Gastrocnemius medialis (tissue), 4 donors: ENCODE results near the gene P4HTM. TPM values are rescaled to one million over a fixed set of nuclear protein-coding genes. Genes with fewer than 3 reads are reported as not detected.
A peak's percentile ranks its signal among the peaks of the same experiment; 100 is the strongest.

ENCODE experiments used
- ATAC-seq, 2 donors: fragments of 150-250 bp; one replicate each; pipeline ENCODE4 v1.9.1; 2016
- DNase-seq, 2 donors: peaks; one replicate each; pipeline ENCODE4 v3.0.0-alpha.2; 2019
- H3K27ac ChIP-seq, 4 donors: fragments of 200-600 bp; sonication (generic); 1 replicate in 1 of 4; 2 replicates in 3 of 4; pipeline ENCODE4 v1.5.1; 2016 to 2018; ENCODE audit warnings: mild to moderate bottlenecking in 2 of 4, moderate library complexity in 1 of 4
- H3K27me3 ChIP-seq, 3 donors: fragments of 200-600 bp; sonication (generic) in 2 of 3; 1 replicate in 1 of 3; 2 replicates in 2 of 3; pipeline versions ENCODE4 v1.5.1 to v1.6.0; 2016 to 2019; ENCODE audit warnings: mild to moderate bottlenecking in 1 of 3, moderate library complexity in 1 of 3
- H3K36me3 ChIP-seq, 2 donors: fragments of 200-600 bp; sonication (generic) in 1 of 2; one replicate each; pipeline ENCODE4 v1.5.1; 2017 to 2018
- H3K4me1 ChIP-seq, 2 donors: fragments of 200-600 bp; sonication (generic) in 1 of 2; one replicate each; pipeline ENCODE4 v1.5.1; 2016 to 2017; ENCODE audit warnings: mild to moderate bottlenecking in 2 of 2
- H3K4me3 ChIP-seq, 4 donors: fragments of 200-600 bp; sonication (generic) in 3 of 4; 1 replicate in 1 of 4; 2 replicates in 3 of 4; pipeline ENCODE4 v1.5.1; 2016 to 2019; ENCODE audit warnings: mild to moderate bottlenecking in 2 of 4
- H3K9me3 ChIP-seq, 3 donors: fragments of 200-600 bp; sonication (generic) in 2 of 3; 1 replicate in 1 of 3; 2 replicates in 2 of 3; pipeline ENCODE4 v1.5.1; 2016 to 2019
- CTCF ChIP-seq, 5 experiments: fragments of 450-650 bp in 3 of 5; fragments of 200-600 bp in 2 of 5; sonication (generic) in 2 of 5; IDR thresholded peaks in 4 of 5; conservative IDR thresholded peaks in 1 of 5; 1 replicate in 4 of 5; 2 replicates in 1 of 5; pipeline ENCODE4 v1.5.1; 2016 to 2019; ENCODE audit warnings: antibody characterized with exemption in 5 of 5, mild to moderate bottlenecking in 3 of 5, moderate library complexity in 3 of 5
- POLR2A ChIP-seq, 2 donors: fragments of 450-650 bp; IDR thresholded peaks; one replicate each; pipeline ENCODE4 v1.6.1; 2017; ENCODE audit warnings: antibody characterized with exemption in 2 of 2, mild to moderate bottlenecking in 2 of 2, moderate library complexity in 2 of 2
- in situ Hi-C, 4 donors: fragments of 200-750 bp; cut with MboI; loops; one replicate each; pipeline versions ENCODE4 v1.15.0 to v1.8.0; 2017; ENCODE audit warnings: low sequenced_read_pairs in 4 of 4
- intact Hi-C: fragments of 100-400 bp; cut with DNase I; formaldehyde crosslinking; loops from one replicate; pipeline ENCODE4 v1.15.1; 2023; ENCODE audit warnings: low total_unique reads
- total RNA-seq, 4 donors: library from RNA; depleted of rRNA; stranded (reverse); fragments of >200 nt; gene quantifications; one replicate each; pipeline versions ENCODE4 v1.1.0 to v1.2.3, GENCODE V29; 2016

P4HTM gene
- 10 to 100 TPM; 13.6 to 21.7 (median 20.3) TPM for total RNA-seq

GRCh38 chr3:48989796-48990635 lies at the start of gene P4HTM:
P4HTM (plus strand) TSS chr3:48990241; CDS start chr3:48990257, 16 bp downstream.
- peaks cover 0 to 6% of the 10 kb centered on the region in 2 donors for H3K36me3 ChIP-seq
- peak; percentile 82 for ATAC-seq
- in situ Hi-C loops: no loop called here
- H3K27ac ChIP-seq: peak within 1 kb of the TSS; percentile 79 to 89 (median 86)
- no peaks in the 10 kb centered on the region for H3K9me3 ChIP-seq
- no peaks in the 10 kb centered on the region for H3K27me3 ChIP-seq
- TF ChIP-seq POLR2A (IDR thresholded peaks at IDR 0.05) (peak in 1 of 2 donors; percentile 36), CTCF (IDR thresholded peaks at IDR 0.05 in 4 of 5, conservative IDR thresholded peaks at IDR 0.05 in 1 of 5) (peak in 3 of 5 experiments; percentile 30 to 49 (median 42))
- DNase-seq: peak; percentile 62 to 80
- intact Hi-C loops: loop anchor here (1.0 to 2.0 kb wide), 3 partner anchors 17 to 103 kb away; partner anchors contain the start of genes IMPDH2 and WDR6
- H3K4me1 ChIP-seq: peaks cover 27 to 36% of the 10 kb centered on the region in 2 donors
- peak within 1 kb of the TSS; percentile 79 to 86 (median 84) for H3K4me3 ChIP-seq

GRCh38 chr3:48945432-48945831 lies 44.6 kb upstream of the P4HTM start:
- no peak for TF ChIP-seq POLR2A (IDR thresholded peaks at IDR 0.05)
- TF ChIP-seq CTCF (IDR thresholded peaks at IDR 0.05 in 4 of 5, conservative IDR thresholded peaks at IDR 0.05 in 1 of 5): no peak
- Histone ChIP-seq H3K4me1 (peaks cover 44 to 47% of the 10 kb centered on the region in 2 donors), H3K9me3 (no peaks in the 10 kb centered on the region), H3K27ac (peak overlapping the region; percentile 34 to 62 (median 54)), H3K36me3 (peaks cover 0 to 4% of the 10 kb centered on the region in 2 donors), H3K4me3 (no peak overlapping the region), H3K27me3 (no peaks in the 10 kb centered on the region)
- ATAC-seq: no peak
- DNase-seq: no peak
- intact Hi-C loops (no loop called here), in situ Hi-C loops (no loop called here)

GRCh38 chr3:48945891-48946549 lies 44.0 kb upstream of the P4HTM start:
- in situ Hi-C loops (no loop called here), intact Hi-C loops (no loop called here)
- DNase-seq: no peak
- Histone ChIP-seq H3K36me3 (peaks cover 0 to 4% of the 10 kb centered on the region in 2 donors), H3K9me3 (no peaks in the 10 kb centered on the region), H3K27me3 (no peaks in the 10 kb centered on the region), H3K4me3 (no peak overlapping the region), H3K27ac (peak overlapping the region; percentile 34 to 62 (median 54)), H3K4me1 (peaks cover 48 to 49% of the 10 kb centered on the region in 2 donors)
- TF ChIP-seq CTCF (IDR thresholded peaks at IDR 0.05 in 4 of 5, conservative IDR thresholded peaks at IDR 0.05 in 1 of 5): no peak
- no peak for TF ChIP-seq POLR2A (IDR thresholded peaks at IDR 0.05)
- no peak for ATAC-seq

GRCh38 chr3:48949376-48949717 lies 40.7 kb upstream of the P4HTM start:
- TF ChIP-seq POLR2A (IDR thresholded peaks at IDR 0.05): no peak
- no peak for TF ChIP-seq CTCF (IDR thresholded peaks at IDR 0.05 in 4 of 5, conservative IDR thresholded peaks at IDR 0.05 in 1 of 5)
- no peaks in the 10 kb centered on the region for H3K9me3 ChIP-seq
- in situ Hi-C loops (no loop called here), intact Hi-C loops (no loop called here)
- H3K27me3 ChIP-seq: no peaks in the 10 kb centered on the region
- peaks cover 0 to 11% of the 10 kb centered on the region in 2 donors for H3K36me3 ChIP-seq
- peak overlapping the region in 1 of 4 donors; percentile 1 for H3K4me3 ChIP-seq
- no peak for ATAC-seq
- DNase-seq: no peak
- H3K4me1 ChIP-seq: peaks cover 37 to 61% of the 10 kb centered on the region in 2 donors
- H3K27ac ChIP-seq: peak overlapping the region; percentile 24 to 74 (median 60)
